Right forelimb (tissue), 1 donor: Measurements from ENCODE around the gene ELOVL3.
"Not testable (repeated sequence)": the region's sequence is repeated elsewhere in the genome, so short reads cannot be mapped to it uniquely, and the experiment has no call there.

Experiments used
- DNase-seq: peaks from one replicate; pipeline ENCODE4 v3.0.0-alpha.2; 2018

Gene ELOVL3

GRCh38 chr10:102227050-102227449, 951 bp downstream of the ELOVL3 start:
- no peak for DNase-seq

- peak; percentile 89 for DNase-seq
These were observed 3.7 kb downstream of the ELOVL3 start for GRCh38 chr10:102229810-102230263.

- peak; percentile 76 for DNase-seq
These were observed 4.3 kb downstream of the ELOVL3 start for GRCh38 chr10:102230264-102230860.

GRCh38 chr10:102230861-102231356, 4.8 kb downstream of the ELOVL3 start:
- no peak for DNase-seq

- DNase-seq = no peak
These were observed 5.5 kb downstream of the ELOVL3 start for GRCh38 chr10:102231357-102232318.

GRCh38 chr10:102233997-102234396, 7.9 kb downstream of the ELOVL3 start:
- no peak for DNase-seq

- peak; percentile 58 for DNase-seq
These were observed 8.9 kb downstream of the ELOVL3 start for GRCh38 chr10:102234888-102235597.

GRCh38 chr10:102235598-102235920, 9.5 kb downstream of the ELOVL3 start:
- no peak for DNase-seq

GRCh38 chr10:102236006-102236405, 9.9 kb downstream of the ELOVL3 start:
- no peak for DNase-seq

- no peak for DNase-seq
These were observed 11.7 kb downstream of the ELOVL3 start for GRCh38 chr10:102237711-102238252.

GRCh38 chr10:102240467-102241031, 14.4 kb downstream of the ELOVL3 start:
- no peak for DNase-seq

- no peak for DNase-seq
These were observed 14.9 kb downstream of the ELOVL3 start for GRCh38 chr10:102241032-102241443.

GRCh38 chr10:102241444-102242117, 15.5 kb downstream of the ELOVL3 start, which contains the start of gene PITX3:
PITX3 (minus strand) TSS chr10:102241512; CDS start chr10:102232080, 9,432 bp downstream.
- peak; percentile 99 for DNase-seq

- no peak for DNase-seq
These were observed 16.0 kb downstream of the ELOVL3 start for GRCh38 chr10:102242118-102242485.

GRCh38 chr10:102243309-102243708, 17.2 kb downstream of the ELOVL3 start:
- no peak for DNase-seq

- DNase-seq = peak; percentile 92
These were observed 19.2 kb downstream of the ELOVL3 start, which contains the start of gene GBF1 for GRCh38 chr10:102245082-102245931. GBF1 (plus strand) TSS chr10:102245532; CDS start chr10:102258939, 13,407 bp downstream.

GRCh38 chr10:102245932-102246251, 19.8 kb downstream of the ELOVL3 start:
- DNase-seq = no peak

GRCh38 chr10:102246261-102246660, 20.2 kb downstream of the ELOVL3 start:
- no peak for DNase-seq

GRCh38 chr10:102247734-102248133, 21.6 kb downstream of the ELOVL3 start:
- no peak for DNase-seq

- DNase-seq = not testable (repeated sequence)
These were observed 26.4 kb downstream of the ELOVL3 start for GRCh38 chr10:102252508-102252907.

GRCh38 chr10:102254426-102254825, 28.3 kb downstream of the ELOVL3 start:
- DNase-seq = no peak
